Kidney epithelial cell (primary cell): ENCODE data around the gene GRIK2. TPM values are rescaled to one million over a fixed set of nuclear protein-coding genes. Genes with fewer than 3 reads are reported as not detected.

ENCODE experiments used
- DNase-seq: peaks from one replicate; pipeline ENCODE4 v3.0.0-alpha.2; 2010; ENCODE audit warnings: low read depth
- H3K27me3 ChIP-seq: 2 replicates; pipeline ENCODE4 v1.6.0; 2011; ENCODE audit warnings: low read length; ENCODE audit not compliant: control insufficient read depth, insufficient read depth
- H3K36me3 ChIP-seq: 2 replicates; pipeline ENCODE4 v1.5.1; 2011; ENCODE audit warnings: low read length; ENCODE audit not compliant: control insufficient read depth, insufficient read depth
- H3K4me3 ChIP-seq: 2 replicates; pipeline ENCODE4 v1.5.1; 2011; ENCODE audit warnings: low read depth, mild to moderate bottlenecking, control low read depth, low read length
- CTCF ChIP-seq: IDR thresholded peaks from 2 replicates; pipeline ENCODE4 v1.5.1; 2011; ENCODE audit warnings: mild to moderate bottlenecking, moderate library complexity, low read length, control low read depth, inconsistent platforms; ENCODE audit not compliant: insufficient read depth, poor library complexity, severe bottlenecking
- total RNA-seq: library from RNA; depleted of rRNA; stranded (reverse); fragments of >200 nt; gene quantifications from 2 replicates; pipeline ENCODE4 v1.2.3, GENCODE V29; 2015

Gene GRIK2
- total RNA-seq, 1 donor from 2014 or later: 0.13 TPM

GRCh38 chr6:101531538-101531937 lies 138.0 kb downstream of the GRIK2 start:
- no peak overlapping the region for H3K4me3 ChIP-seq
- no peaks in the 10 kb centered on the region for H3K27me3 ChIP-seq
- H3K36me3 ChIP-seq: no peaks in the 10 kb centered on the region
- TF ChIP-seq CTCF: no peak
- no peak for DNase-seq

GRCh38 chr6:101534386-101534785 lies 140.9 kb downstream of the GRIK2 start:
- Histone ChIP-seq H3K27me3 (no peaks in the 10 kb centered on the region), H3K36me3 (no peaks in the 10 kb centered on the region), H3K4me3 (no peak overlapping the region)
- no peak for TF ChIP-seq CTCF
- no peak for DNase-seq

GRCh38 chr6:101534821-101535220 lies 141.3 kb downstream of the GRIK2 start:
- Histone ChIP-seq H3K4me3 (no peak overlapping the region), H3K36me3 (no peaks in the 10 kb centered on the region), H3K27me3 (no peaks in the 10 kb centered on the region)
- no peak for TF ChIP-seq CTCF
- no peak for DNase-seq

- Histone ChIP-seq H3K4me3 (no peak overlapping the region), H3K27me3 (no peaks in the 10 kb centered on the region), H3K36me3 (no peaks in the 10 kb centered on the region)
- no peak for TF ChIP-seq CTCF
- DNase-seq: no peak
These were observed 144.3 kb downstream of the GRIK2 start for GRCh38 chr6:101537753-101538316.

GRCh38 chr6:101539510-101540245 lies 146.2 kb downstream of the GRIK2 start:
- Histone ChIP-seq H3K27me3 (no peaks in the 10 kb centered on the region), H3K36me3 (no peaks in the 10 kb centered on the region), H3K4me3 (no peak overlapping the region)
- peak; percentile 2 for DNase-seq
- no peak for TF ChIP-seq CTCF

GRCh38 chr6:101541894-101542293 lies 148.4 kb downstream of the GRIK2 start:
- Histone ChIP-seq H3K36me3 (no peaks in the 10 kb centered on the region), H3K4me3 (no peak overlapping the region), H3K27me3 (no peaks in the 10 kb centered on the region)
- DNase-seq: no peak
- TF ChIP-seq CTCF: no peak
